MM.1S (cell line): ENCODE results near the gene ADCY5.

Source experiments
- EZH2 ChIP-seq: fragments of 300-600 bp; sonication (generic); optimal IDR thresholded peaks from 2 replicates; pipeline ENCODE3; 2017; ENCODE audit warnings: low read depth, mild to moderate bottlenecking, antibody characterized with exemption, low read length, mixed read lengths
- TF ChIP-seq, protein P1 (sequence below): fragments of 300-600 bp; sonication (generic); IDR thresholded peaks from 2 replicates; pipeline ENCODE4 v1.5.1; 2016; ENCODE audit warnings: antibody characterized with exemption, low read length, mixed read lengths

DNA sequence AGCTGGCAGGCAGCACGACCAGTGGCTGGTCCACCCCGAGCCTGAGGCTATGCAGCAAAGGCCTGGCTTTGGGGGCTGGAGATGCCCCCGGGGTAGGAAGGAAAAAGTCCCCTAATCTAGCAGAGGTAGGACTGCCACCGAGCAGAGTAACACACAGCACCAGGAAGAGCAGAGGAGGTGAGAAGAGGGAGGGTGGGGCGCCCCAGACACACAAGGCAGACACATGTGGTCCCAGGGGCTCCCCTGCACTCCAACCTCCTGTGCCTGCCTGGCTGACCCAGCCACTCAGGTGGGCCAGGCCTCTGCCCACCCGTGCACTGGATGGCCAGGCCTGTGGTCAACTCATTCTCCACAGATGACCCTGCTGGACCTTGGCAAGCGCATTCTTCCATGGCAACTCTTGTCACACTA lies 112.4 kb downstream of the ADCY5 start:
- no peak for TF ChIP-seq EZH2
- TF ChIP-seq, protein P1, sequence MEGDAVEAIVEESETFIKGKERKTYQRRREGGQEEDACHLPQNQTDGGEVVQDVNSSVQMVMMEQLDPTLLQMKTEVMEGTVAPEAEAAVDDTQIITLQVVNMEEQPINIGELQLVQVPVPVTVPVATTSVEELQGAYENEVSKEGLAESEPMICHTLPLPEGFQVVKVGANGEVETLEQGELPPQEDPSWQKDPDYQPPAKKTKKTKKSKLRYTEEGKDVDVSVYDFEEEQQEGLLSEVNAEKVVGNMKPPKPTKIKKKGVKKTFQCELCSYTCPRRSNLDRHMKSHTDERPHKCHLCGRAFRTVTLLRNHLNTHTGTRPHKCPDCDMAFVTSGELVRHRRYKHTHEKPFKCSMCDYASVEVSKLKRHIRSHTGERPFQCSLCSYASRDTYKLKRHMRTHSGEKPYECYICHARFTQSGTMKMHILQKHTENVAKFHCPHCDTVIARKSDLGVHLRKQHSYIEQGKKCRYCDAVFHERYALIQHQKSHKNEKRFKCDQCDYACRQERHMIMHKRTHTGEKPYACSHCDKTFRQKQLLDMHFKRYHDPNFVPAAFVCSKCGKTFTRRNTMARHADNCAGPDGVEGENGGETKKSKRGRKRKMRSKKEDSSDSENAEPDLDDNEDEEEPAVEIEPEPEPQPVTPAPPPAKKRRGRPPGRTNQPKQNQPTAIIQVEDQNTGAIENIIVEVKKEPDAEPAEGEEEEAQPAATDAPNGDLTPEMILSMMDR: no peak
